ENCODE measurements around the gene GSG1L. TPM values are rescaled to one million over a fixed set of nuclear protein-coding genes. Genes with fewer than 3 reads are reported as not detected.

GSG1L gene
- total RNA-seq, 1 donor from 2014 or later: 1.6 TPM

DNA sequence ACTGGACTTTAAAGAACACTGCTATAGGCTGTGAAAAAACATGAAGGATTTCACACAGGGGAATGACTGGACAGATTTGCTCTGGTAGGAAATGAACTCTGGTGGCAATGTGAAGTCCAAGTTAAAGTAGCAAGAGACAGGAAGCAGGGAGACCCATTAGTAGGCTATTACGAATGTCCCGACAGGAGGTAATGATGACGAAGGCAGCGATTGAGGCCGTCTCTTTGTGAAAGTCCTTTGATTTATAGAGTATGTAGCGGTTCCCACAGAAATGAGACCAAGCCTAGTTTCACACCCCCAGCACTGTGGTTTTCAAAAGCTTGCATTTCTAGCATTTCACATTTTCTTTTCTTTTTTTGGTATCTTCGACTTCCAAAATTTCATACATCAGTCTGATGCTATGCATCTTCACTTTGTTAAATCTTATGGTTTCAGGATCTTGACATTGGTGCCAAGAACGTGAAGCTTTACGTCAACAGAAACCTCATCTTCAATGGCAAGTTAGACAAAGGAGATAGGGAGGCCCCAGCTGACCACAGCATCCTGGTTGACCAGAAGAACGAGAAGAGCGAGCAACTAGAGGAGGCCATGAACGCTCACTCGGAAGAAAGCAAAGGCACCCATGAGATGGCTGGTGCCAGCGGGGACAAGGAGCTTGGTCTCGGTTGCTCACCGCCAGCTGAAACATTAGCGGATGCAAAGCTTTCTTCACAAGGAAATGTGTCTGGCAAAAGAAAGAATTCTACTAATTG, 323.7 kb downstream of the GSG1L start:
- TF ChIP-seq, protein P1, sequence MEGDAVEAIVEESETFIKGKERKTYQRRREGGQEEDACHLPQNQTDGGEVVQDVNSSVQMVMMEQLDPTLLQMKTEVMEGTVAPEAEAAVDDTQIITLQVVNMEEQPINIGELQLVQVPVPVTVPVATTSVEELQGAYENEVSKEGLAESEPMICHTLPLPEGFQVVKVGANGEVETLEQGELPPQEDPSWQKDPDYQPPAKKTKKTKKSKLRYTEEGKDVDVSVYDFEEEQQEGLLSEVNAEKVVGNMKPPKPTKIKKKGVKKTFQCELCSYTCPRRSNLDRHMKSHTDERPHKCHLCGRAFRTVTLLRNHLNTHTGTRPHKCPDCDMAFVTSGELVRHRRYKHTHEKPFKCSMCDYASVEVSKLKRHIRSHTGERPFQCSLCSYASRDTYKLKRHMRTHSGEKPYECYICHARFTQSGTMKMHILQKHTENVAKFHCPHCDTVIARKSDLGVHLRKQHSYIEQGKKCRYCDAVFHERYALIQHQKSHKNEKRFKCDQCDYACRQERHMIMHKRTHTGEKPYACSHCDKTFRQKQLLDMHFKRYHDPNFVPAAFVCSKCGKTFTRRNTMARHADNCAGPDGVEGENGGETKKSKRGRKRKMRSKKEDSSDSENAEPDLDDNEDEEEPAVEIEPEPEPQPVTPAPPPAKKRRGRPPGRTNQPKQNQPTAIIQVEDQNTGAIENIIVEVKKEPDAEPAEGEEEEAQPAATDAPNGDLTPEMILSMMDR (IDR thresholded peaks at IDR 0.05): no peak
- Histone ChIP-seq H3K27ac (no peak overlapping the region), H3K36me3 (no peaks in the 10 kb centered on the region), H3K4me3 (no peak overlapping the region), H3K4me1 (no peaks in the 10 kb centered on the region), H3K27me3 (no peaks in the 10 kb centered on the region), H3K9me3 (no peaks in the 10 kb centered on the region)
- ATAC-seq (no peak), DNase-seq (no peak)
- intact Hi-C loops (cut with DNase I): no loop called here

DNA sequence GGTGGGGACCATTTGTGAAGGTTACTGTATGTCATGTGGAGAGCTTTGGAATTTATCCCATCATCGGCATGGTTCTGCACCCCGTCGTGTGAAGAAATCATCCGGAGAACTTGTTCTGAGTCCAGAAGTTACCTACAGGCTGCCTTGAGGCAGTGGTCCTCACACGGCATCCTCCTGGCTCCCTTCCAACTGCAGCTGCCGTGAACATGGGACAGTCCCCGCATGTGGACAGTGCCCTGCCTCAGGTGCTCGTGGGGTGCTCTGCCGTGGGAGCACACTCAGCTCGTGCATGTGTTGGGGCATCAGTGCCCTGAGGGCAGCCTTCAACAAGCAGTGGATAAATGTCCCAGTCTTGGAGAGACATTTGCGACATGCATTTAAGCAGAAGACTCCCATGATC, 324.9 kb downstream of the GSG1L start:
- no peaks in the 10 kb centered on the region for H3K36me3 ChIP-seq

More for the DNA sequence above, 324.9 kb downstream of the GSG1L start:
- H3K9me3 ChIP-seq: no peaks in the 10 kb centered on the region
- no peak for ATAC-seq
- no peak overlapping the region for H3K4me3 ChIP-seq
- no peaks in the 10 kb centered on the region for H3K4me1 ChIP-seq
- H3K27ac ChIP-seq: no peak overlapping the region
- TF ChIP-seq, protein P1 (IDR thresholded peaks at IDR 0.05): no peak
- no peak for DNase-seq
- H3K27me3 ChIP-seq: no peaks in the 10 kb centered on the region
- intact Hi-C loops (cut with DNase I): no loop called here

Other genes with a start within 250 kb of the GSG1L start
- gene XPO6, start 148.3 kb upstream of the GSG1L start, total RNA-seq: 102 TPM
- 1.9 TPM for gene SBK1, start 228.8 kb upstream of the GSG1L start, total RNA-seq

Measured in upper lobe of right lung (tissue), 1 donor.